A549 (cell line): ENCODE measurements around the gene MBNL1.

ENCODE experiments used
- BHLHE40 ChIP-seq: IDR thresholded peaks from 2 replicates; pipeline ENCODE4 v1.6.1; 2012; ENCODE audit warnings: low read depth, low read length, inconsistent platforms
- CHD2 ChIP-seq: fragments of 150-350 bp; IDR thresholded peaks from 2 replicates; pipeline ENCODE4 v1.6.1; 2014; ENCODE audit warnings: low read length; ENCODE audit not compliant: partially characterized antibody
- JUN ChIP-seq, 2 experiments: fragments of >200 bp; sonication (Bioruptor Twin); formaldehyde crosslinking; IDR thresholded peaks; 2 replicates in 1 of 2; 3 replicates in 1 of 2; pipeline ENCODE4 v1.6.1; 2016 to 2017
- KDM1A ChIP-seq: fragments of 200-600 bp; sonication (generic); IDR thresholded peaks from 2 replicates; pipeline ENCODE4 v1.6.1; 2016; ENCODE audit warnings: low read depth, mild to moderate bottlenecking
- POLR2A ChIP-seq: IDR thresholded peaks from 2 replicates; pipeline ENCODE4 v1.6.1; 2012; ENCODE audit warnings: mild to moderate bottlenecking, low read length
- RCOR1 ChIP-seq: fragments of 150-350 bp; IDR thresholded peaks from 2 replicates; pipeline ENCODE4 v1.6.1; 2014; ENCODE audit warnings: antibody characterized with exemption, low read length, low read depth
- TF ChIP-seq, protein P1 (sequence below): fragments of >200 bp; sonication (Bioruptor Twin); formaldehyde crosslinking; IDR thresholded peaks from 3 replicates; pipeline ENCODE4 v1.6.1; 2016
- TF ChIP-seq, protein P2 (sequence below): fragments of >200 bp; sonication (Bioruptor Twin); formaldehyde crosslinking; IDR thresholded peaks from 3 replicates; pipeline ENCODE4 v1.5.1; 2016
- TF ChIP-seq, protein P3 (sequence below): fragments of 250-450 bp; sonication (Bioruptor Pico); IDR thresholded peaks from 2 replicates; pipeline ENCODE4 v1.5.0; 2021; ENCODE audit warnings: mild to moderate bottlenecking, moderate library complexity, borderline replicate concordance

DNA sequence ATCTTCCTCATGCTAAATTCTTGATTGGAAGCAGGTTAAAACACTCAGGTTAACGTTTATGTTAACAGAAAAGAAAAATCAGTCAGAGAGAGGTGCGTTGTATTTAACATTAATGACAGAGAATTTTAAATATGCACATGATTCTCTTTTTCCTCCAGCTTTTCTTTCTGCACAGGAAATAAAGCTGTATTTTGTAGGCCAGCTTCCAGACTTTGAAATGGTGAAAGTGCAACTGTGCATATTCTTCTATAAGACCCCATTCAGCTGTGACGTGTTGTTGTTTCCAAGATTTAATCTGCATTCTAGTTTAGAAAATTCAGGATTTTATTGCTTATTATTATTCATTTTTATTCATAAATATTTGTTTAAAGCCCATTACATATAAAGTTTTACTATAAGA is 11.8 kb downstream of the MBNL1 start:
- TF ChIP-seq, protein P1, sequence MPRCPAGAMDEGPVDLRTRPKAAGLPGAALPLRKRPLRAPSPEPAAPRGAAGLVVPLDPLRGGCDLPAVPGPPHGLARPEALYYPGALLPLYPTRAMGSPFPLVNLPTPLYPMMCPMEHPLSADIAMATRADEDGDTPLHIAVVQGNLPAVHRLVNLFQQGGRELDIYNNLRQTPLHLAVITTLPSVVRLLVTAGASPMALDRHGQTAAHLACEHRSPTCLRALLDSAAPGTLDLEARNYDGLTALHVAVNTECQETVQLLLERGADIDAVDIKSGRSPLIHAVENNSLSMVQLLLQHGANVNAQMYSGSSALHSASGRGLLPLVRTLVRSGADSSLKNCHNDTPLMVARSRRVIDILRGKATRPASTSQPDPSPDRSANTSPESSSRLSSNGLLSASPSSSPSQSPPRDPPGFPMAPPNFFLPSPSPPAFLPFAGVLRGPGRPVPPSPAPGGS = no peak
- TF ChIP-seq, protein P2, sequence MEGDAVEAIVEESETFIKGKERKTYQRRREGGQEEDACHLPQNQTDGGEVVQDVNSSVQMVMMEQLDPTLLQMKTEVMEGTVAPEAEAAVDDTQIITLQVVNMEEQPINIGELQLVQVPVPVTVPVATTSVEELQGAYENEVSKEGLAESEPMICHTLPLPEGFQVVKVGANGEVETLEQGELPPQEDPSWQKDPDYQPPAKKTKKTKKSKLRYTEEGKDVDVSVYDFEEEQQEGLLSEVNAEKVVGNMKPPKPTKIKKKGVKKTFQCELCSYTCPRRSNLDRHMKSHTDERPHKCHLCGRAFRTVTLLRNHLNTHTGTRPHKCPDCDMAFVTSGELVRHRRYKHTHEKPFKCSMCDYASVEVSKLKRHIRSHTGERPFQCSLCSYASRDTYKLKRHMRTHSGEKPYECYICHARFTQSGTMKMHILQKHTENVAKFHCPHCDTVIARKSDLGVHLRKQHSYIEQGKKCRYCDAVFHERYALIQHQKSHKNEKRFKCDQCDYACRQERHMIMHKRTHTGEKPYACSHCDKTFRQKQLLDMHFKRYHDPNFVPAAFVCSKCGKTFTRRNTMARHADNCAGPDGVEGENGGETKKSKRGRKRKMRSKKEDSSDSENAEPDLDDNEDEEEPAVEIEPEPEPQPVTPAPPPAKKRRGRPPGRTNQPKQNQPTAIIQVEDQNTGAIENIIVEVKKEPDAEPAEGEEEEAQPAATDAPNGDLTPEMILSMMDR = no peak
- TF ChIP-seq KDM1A (no peak), JUN (IDR thresholded peaks at IDR 0.05) (no peak), CHD2 (no peak), POLR2A (no peak), BHLHE40 (no peak), RCOR1 (no peak)
- TF ChIP-seq, protein P3, sequence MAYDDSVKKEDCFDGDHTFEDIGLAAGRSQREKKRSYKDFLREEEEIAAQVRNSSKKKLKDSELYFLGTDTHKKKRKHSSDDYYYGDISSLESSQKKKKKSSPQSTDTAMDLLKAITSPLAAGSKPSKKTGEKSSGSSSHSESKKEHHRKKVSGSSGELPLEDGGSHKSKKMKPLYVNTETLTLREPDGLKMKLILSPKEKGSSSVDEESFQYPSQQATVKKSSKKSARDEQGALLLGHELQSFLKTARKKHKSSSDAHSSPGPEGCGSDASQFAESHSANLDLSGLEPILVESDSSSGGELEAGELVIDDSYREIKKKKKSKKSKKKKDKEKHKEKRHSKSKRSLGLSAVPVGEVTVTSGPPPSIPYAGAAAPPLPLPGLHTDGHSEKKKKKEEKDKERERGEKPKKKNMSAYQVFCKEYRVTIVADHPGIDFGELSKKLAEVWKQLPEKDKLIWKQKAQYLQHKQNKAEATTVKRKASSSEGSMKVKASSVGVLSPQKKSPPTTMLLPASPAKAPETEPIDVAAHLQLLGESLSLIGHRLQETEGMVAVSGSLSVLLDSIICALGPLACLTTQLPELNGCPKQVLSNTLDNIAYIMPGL (CRISPR knock-in tag) = no peak
